ENCODE measurements around the gene MAP3K13.

- TF ChIP-seq CTCF (IDR thresholded peaks at IDR 0.05) (no peak), POLR2A (IDR thresholded peaks at IDR 0.05) (no peak)
Measured at GRCh38 chr3:185340751-185341150, 22.2 kb upstream of the MAP3K13 start.

Data from esophagus squamous epithelium (tissue), 4 donors.